Choroid plexus epithelial cell (primary cell): ENCODE measurements around the gene SNX12.
A peak's percentile ranks its signal among the peaks of the same experiment; 100 is the strongest.

Experiments
- DNase-seq: peaks from one replicate; pipeline ENCODE4 v3.0.0-alpha.2; 2010; ENCODE audit warnings: low read depth
- H3K4me3 ChIP-seq: 2 replicates; pipeline ENCODE4 v1.5.1; 2011; ENCODE audit warnings: low read depth, mild to moderate bottlenecking, control low read depth, low read length, moderate library complexity
- CTCF ChIP-seq: conservative IDR thresholded peaks from 2 replicates; pipeline ENCODE4 v1.5.1; 2011; ENCODE audit warnings: low read depth, mild to moderate bottlenecking, control low read depth, inconsistent platforms, low read length, moderate library complexity

The SNX12 gene

GRCh38 chrX:71091263-71091662 is 23.1 kb upstream of the SNX12 start:
- no peak for TF ChIP-seq CTCF
- H3K4me3 ChIP-seq, result no peak overlapping the region
- no peak for DNase-seq

- TF ChIP-seq CTCF, result no peak
- DNase-seq, result no peak
- H3K4me3 ChIP-seq, result no peak overlapping the region
Measured at GRCh38 chrX:71085900-71086299, 17.8 kb upstream of the SNX12 start.

GRCh38 chrX:71082822-71083221 is 14.7 kb upstream of the SNX12 start:
- DNase-seq, result no peak
- TF ChIP-seq CTCF, result no peak
- no peak overlapping the region for H3K4me3 ChIP-seq

- DNase-seq, result no peak
- TF ChIP-seq CTCF, result no peak
- H3K4me3 ChIP-seq, result no peak overlapping the region
Measured at GRCh38 chrX:71082124-71082647, 14.1 kb upstream of the SNX12 start.

GRCh38 chrX:71081330-71082123 is 13.4 kb upstream of the SNX12 start:
- H3K4me3 ChIP-seq, result no peak overlapping the region
- no peak for TF ChIP-seq CTCF
- DNase-seq, result peak; percentile 48

GRCh38 chrX:71070531-71070930 is 2.4 kb upstream of the SNX12 start:
- no peak overlapping the region for H3K4me3 ChIP-seq
- TF ChIP-seq CTCF, result no peak
- no peak for DNase-seq

- H3K4me3 ChIP-seq, result peak overlapping the region; percentile 74
- TF ChIP-seq CTCF, result no peak
- no peak for DNase-seq
Measured at GRCh38 chrX:71067712-71068043, 456 bp downstream of the SNX12 start.
